ENCODE data around the gene PTPRD. TPM values are rescaled to one million over a fixed set of nuclear protein-coding genes. Genes with fewer than 3 reads are reported as not detected.

PTPRD gene
- total RNA-seq, 1 donor from 2014 or later, result 139 TPM

DNA sequence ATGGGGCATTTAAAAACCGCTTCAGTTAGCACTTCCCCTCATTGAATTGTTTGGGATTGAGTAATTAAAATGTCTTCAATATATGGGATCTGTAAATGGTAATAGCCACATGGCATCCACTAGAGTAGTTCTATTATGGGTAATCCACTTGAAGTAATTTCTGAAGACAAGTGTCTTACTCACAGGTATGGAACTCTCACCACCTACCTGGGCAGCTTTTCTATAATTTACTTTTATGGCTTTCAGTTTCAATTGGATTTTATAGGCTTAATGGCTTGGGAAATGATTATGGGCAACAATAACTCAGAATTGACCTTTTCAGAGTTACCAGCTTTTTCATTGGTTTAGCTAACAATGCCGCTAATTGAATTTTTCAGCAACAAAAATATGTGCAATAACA, 597.9 kb downstream of the PTPRD start:
- H3K4me3 Mint-ChIP-seq, result no peak overlapping the region
- no peaks in the 10 kb centered on the region for H3K36me3 Mint-ChIP-seq (ENCODE audit: low read depth)
- no peaks in the 10 kb centered on the region for H3K9me3 Mint-ChIP-seq
- TF ChIP-seq, protein P1, sequence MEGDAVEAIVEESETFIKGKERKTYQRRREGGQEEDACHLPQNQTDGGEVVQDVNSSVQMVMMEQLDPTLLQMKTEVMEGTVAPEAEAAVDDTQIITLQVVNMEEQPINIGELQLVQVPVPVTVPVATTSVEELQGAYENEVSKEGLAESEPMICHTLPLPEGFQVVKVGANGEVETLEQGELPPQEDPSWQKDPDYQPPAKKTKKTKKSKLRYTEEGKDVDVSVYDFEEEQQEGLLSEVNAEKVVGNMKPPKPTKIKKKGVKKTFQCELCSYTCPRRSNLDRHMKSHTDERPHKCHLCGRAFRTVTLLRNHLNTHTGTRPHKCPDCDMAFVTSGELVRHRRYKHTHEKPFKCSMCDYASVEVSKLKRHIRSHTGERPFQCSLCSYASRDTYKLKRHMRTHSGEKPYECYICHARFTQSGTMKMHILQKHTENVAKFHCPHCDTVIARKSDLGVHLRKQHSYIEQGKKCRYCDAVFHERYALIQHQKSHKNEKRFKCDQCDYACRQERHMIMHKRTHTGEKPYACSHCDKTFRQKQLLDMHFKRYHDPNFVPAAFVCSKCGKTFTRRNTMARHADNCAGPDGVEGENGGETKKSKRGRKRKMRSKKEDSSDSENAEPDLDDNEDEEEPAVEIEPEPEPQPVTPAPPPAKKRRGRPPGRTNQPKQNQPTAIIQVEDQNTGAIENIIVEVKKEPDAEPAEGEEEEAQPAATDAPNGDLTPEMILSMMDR (conservative IDR thresholded peaks at IDR 0.05), result no peak
- H3K27me3 Mint-ChIP-seq (ENCODE audit: low read depth), result no peaks in the 10 kb centered on the region
- no peaks in the 10 kb centered on the region for H3K4me1 Mint-ChIP-seq
- no peak overlapping the region for H3K27ac Mint-ChIP-seq (ENCODE audit: unreplicated experiment)
- no peak for DNase-seq (ENCODE audit: low read depth, low spot score)

DNA sequence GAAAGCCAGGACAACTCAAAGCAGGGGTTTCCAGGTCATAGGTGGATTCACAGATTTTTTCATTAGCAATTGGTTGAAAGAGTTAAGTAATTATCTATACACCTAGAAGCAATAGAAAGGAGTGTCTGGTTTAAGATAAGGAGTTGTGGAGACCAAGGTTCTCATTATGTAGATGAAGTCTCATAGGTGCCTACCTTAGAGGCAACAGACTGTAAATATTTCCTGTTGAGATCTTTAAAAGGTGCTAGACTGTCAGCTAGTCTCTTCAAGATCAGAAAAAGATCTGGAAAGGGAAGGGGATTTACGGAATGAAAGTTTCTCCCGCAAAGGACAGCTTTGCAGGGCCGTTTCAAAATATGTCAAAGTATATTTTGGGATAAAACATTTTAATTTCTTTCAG, 603.4 kb downstream of the PTPRD start:
- Mint-ChIP-seq H3K27me3 (ENCODE audit: low read depth) (no peaks in the 10 kb centered on the region), H3K27ac (ENCODE audit: unreplicated experiment) (no peak overlapping the region), H3K4me3 (no peak overlapping the region), H3K4me1 (no peaks in the 10 kb centered on the region), H3K9me3 (no peaks in the 10 kb centered on the region), H3K36me3 (ENCODE audit: low read depth) (no peaks in the 10 kb centered on the region)
- TF ChIP-seq, protein P1 (conservative IDR thresholded peaks at IDR 0.05), result no peak
- DNase-seq (ENCODE audit: low read depth, low spot score), result no peak

DNA sequence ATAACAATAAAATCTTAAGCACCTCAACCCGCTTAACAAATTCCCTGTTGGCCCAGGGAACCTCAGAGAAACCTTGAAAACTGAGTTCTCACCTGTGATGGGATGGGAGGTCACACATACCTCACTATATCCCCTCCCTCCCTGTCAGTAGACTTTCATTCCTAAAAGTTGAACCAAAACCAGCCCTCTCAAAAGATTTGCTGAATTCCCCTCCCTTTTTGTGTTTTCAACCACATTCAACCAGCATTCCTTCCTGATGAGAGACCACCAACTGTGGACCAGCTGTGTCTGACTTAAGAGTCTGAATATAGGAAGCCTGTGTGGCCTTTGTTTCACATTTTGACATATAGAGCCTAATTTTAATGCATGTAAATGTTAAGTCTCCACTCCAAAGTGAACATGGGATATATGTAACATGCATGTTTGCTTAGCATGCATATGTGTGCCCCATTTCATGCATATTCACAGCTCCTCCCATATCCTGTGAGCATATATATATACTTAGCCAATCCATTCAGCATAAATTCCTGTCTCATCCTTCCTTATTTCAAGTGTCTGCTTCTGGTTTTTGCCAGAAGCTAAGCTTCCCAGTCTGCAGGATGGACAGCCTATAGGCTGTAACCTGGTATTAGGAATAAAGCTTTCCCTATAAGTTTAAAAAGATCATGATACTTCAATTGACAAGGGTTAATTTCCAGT, 604.6 kb downstream of the PTPRD start:
- H3K4me3 Mint-ChIP-seq, result no peak overlapping the region
- TF ChIP-seq, protein P1 (conservative IDR thresholded peaks at IDR 0.05), result no peak
- no peaks in the 10 kb centered on the region for H3K27me3 Mint-ChIP-seq (ENCODE audit: low read depth)
- no peak for DNase-seq (ENCODE audit: low read depth, low spot score)
- H3K9me3 Mint-ChIP-seq, result no peaks in the 10 kb centered on the region
- no peaks in the 10 kb centered on the region for H3K4me1 Mint-ChIP-seq
- no peaks in the 10 kb centered on the region for H3K36me3 Mint-ChIP-seq (ENCODE audit: low read depth)
- no peak overlapping the region for H3K27ac Mint-ChIP-seq (ENCODE audit: unreplicated experiment)

DNA sequence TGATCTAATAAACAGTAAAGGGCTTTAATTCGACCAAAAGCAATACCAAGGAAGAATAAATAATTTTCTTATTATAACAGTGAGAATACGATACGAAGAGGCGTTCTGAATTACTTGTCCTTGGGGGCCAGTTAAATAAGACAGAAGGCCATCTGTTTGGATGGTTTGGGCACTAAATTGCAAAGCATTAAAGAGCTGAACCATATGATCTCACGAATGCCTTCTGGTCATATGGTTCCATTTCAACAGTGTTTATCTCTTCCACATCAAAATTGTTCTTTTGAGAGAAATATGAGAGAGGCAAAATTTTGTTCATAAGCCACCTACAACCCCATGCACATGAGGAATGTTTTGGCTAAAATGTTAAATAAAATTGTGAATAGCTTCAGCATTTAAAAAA, 605.4 kb downstream of the PTPRD start:
- TF ChIP-seq, protein P1 (conservative IDR thresholded peaks at IDR 0.05), result no peak
- no peaks in the 10 kb centered on the region for H3K9me3 Mint-ChIP-seq
- H3K4me1 Mint-ChIP-seq, result no peaks in the 10 kb centered on the region
- no peaks in the 10 kb centered on the region for H3K27me3 Mint-ChIP-seq (ENCODE audit: low read depth)
- no peak for DNase-seq (ENCODE audit: low read depth, low spot score)
- no peaks in the 10 kb centered on the region for H3K36me3 Mint-ChIP-seq (ENCODE audit: low read depth)
- H3K27ac Mint-ChIP-seq (ENCODE audit: unreplicated experiment), result no peak overlapping the region
- no peak overlapping the region for H3K4me3 Mint-ChIP-seq

DNA sequence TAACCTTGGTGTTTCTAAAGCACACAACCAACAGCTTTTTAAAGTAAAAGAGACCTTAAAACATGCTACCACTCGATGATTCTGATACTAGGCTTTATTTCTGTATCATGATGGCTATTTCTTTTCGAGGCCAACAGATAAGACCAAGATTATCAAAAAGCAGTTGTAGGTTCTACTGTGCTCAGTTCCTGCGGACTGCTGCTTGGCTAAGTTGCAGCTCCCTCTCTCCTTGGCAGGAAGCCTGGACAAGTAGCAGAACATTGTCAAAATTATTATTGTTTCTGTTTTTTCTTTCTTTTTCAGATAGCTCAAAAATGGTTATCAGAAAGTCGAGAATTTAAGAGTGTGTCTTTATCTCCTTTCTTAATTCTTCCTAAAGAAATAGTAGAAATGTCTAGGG, 607.6 kb downstream of the PTPRD start:
- Mint-ChIP-seq H3K27ac (ENCODE audit: unreplicated experiment) (no peak overlapping the region), H3K4me1 (no peaks in the 10 kb centered on the region)
- TF ChIP-seq, protein P1 (conservative IDR thresholded peaks at IDR 0.05), result no peak

More for the DNA sequence above, 607.6 kb downstream of the PTPRD start:
- Mint-ChIP-seq H3K9me3 (no peaks in the 10 kb centered on the region), H3K27me3 (ENCODE audit: low read depth) (no peaks in the 10 kb centered on the region), H3K36me3 (ENCODE audit: low read depth) (no peaks in the 10 kb centered on the region), H3K4me3 (no peak overlapping the region)
- no peak for DNase-seq (ENCODE audit: low read depth, low spot score)

Measured in neural crest cell (in vitro differentiated cells).